CD4-positive, CD25-positive, alpha-beta regulatory T cell (primary cell): ENCODE data around the gene WNK1. TPM values are rescaled to one million over a fixed set of nuclear protein-coding genes. Genes with fewer than 3 reads are reported as not detected.
A peak's percentile ranks its signal among the peaks of the same experiment; 100 is the strongest.

Experiments
- ATAC-seq, 2 donors: fragments of 150-1000 bp; cut with Tn5 transposase; one replicate each; pipeline ENCODE4 v1.10.0; 2021; ENCODE audit warnings: low read depth in 2 of 2, moderate number of reproducible peaks in 2 of 2, moderate library complexity in 1 of 2
- DNase-seq, 3 donors: peaks; one replicate each; pipeline versions ENCODE4 v3.0.0 to v3.0.0-alpha.2; 2012 to 2022; ENCODE audit warnings: mixed read lengths in 1 of 3
- H3K27ac ChIP-seq: one replicate; pipeline ENCODE4 v1.7.0; 2013; ENCODE audit warnings: mild to moderate bottlenecking, low read length; ENCODE audit not compliant: insufficient read depth, poor library complexity, severe bottlenecking
- H3K27me3 ChIP-seq: one replicate; pipeline ENCODE4 v1.7.0; 2013; ENCODE audit warnings: low read length; ENCODE audit not compliant: control insufficient read depth, insufficient read depth
- H3K36me3 ChIP-seq: one replicate; pipeline ENCODE4 v1.7.0; 2013; ENCODE audit warnings: mild to moderate bottlenecking, low read length, moderate library complexity; ENCODE audit not compliant: control insufficient read depth, insufficient read depth
- H3K4me1 ChIP-seq: 2 replicates; pipeline ENCODE4 v1.7.0; 2013; ENCODE audit warnings: mild to moderate bottlenecking, low read length; ENCODE audit not compliant: insufficient read depth, control insufficient read depth, poor library complexity, severe bottlenecking
- H3K4me3 ChIP-seq: one replicate; pipeline ENCODE4 v1.7.0; 2013; ENCODE audit warnings: low read depth, mild to moderate bottlenecking, low read length, moderate library complexity
- H3K9me3 ChIP-seq, 2 experiments: 1 replicate in 1 of 2; 2 replicates in 1 of 2; pipeline ENCODE4 v1.7.0; 2013; ENCODE audit warnings: low read length in 2 of 2, mild to moderate bottlenecking in 1 of 2, moderate library complexity in 1 of 2; ENCODE audit not compliant: control insufficient read depth in 2 of 2
- H3K27ac Mint-ChIP-seq, 3 donors: one replicate each; pipeline ENCODE4 v1.8.0; 2020 to 2022; ENCODE audit warnings: mild to moderate bottlenecking in 3 of 3, mixed read lengths in 3 of 3, moderate library complexity in 2 of 3
- H3K27me3 Mint-ChIP-seq: one replicate; pipeline ENCODE4 v1.8.0; 2022; ENCODE audit warnings: mild to moderate bottlenecking, mixed read lengths
- H3K36me3 Mint-ChIP-seq: one replicate; pipeline ENCODE4 v1.8.0; 2020; ENCODE audit warnings: mixed read lengths
- H3K4me1 Mint-ChIP-seq, 4 donors: one replicate each; pipeline ENCODE4 v1.8.0; 2020 to 2022; ENCODE audit warnings: mixed read lengths in 4 of 4, mild to moderate bottlenecking in 1 of 4
- H3K4me3 Mint-ChIP-seq, 4 donors: one replicate each; pipeline ENCODE4 v1.8.0; 2020 to 2022; ENCODE audit warnings: mild to moderate bottlenecking in 4 of 4, mixed read lengths in 4 of 4, moderate library complexity in 3 of 4
- H3K9me3 Mint-ChIP-seq, 7 donors: one replicate each; pipeline ENCODE4 v1.8.0; 2020 to 2022; ENCODE audit warnings: mixed read lengths in 7 of 7, mild to moderate bottlenecking in 3 of 7, moderate library complexity in 2 of 7
- polyA plus RNA-seq, 4 donors: library from polyadenylated mRNA; unstranded; fragments of 300-500 nt; fragmentation: Illumina TruSeq; gene quantifications; one replicate each; pipeline ENCODE4 v1.2.3, GENCODE V29; 2021
- total RNA-seq: library from RNA; stranded (reverse); gene quantifications from one replicate; pipeline ENCODE4 v1.2.3, GENCODE V29; 2022

Gene WNK1
- total and polyA plus RNA-seq, 5 donors from 2014 or later: 22.1 to 360 (median 32.8) TPM

DNA sequence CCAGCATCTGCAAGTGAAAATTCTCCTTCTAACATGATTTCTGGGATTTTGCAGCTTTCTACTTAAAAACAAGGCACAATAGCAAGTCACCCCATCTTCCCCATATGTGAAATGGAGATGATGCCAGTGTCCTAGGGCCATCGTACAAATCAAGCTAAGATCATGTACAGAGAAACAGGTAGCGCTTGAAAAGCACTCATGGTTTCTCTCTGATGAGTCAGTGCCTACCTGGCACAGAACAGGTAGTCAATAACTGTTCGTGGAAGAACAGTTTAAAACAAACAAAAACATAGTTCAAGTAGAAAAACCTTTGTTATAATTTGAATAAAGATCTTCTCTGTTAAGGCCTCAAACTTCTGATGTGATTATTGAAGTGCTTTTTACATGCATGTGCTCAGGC, 150.2 kb downstream of the WNK1 start:
- H3K27me3 Mint-ChIP-seq: no peaks in the 10 kb centered on the region
- peaks cover 5 to 33% (median 20%) of the 10 kb centered on the region in 4 donors for H3K4me1 Mint-ChIP-seq
- H3K9me3 Mint-ChIP-seq: no peaks in the 10 kb centered on the region
- ATAC-seq: no peak
- Histone ChIP-seq H3K27me3 (no peaks in the 10 kb centered on the region), H3K9me3 (no peaks in the 10 kb centered on the region), H3K4me1 (no peaks in the 10 kb centered on the region), H3K4me3 (no peak overlapping the region), H3K36me3 (peaks cover 92% of the 10 kb centered on the region), H3K27ac (no peak overlapping the region)
- DNase-seq: no peak
- no peak overlapping the region for H3K4me3 Mint-ChIP-seq
- H3K27ac Mint-ChIP-seq: peak overlapping the region in 2 of 3 donors; percentile 51 to 52
- peaks cover 53% of the 10 kb centered on the region for H3K36me3 Mint-ChIP-seq

DNA sequence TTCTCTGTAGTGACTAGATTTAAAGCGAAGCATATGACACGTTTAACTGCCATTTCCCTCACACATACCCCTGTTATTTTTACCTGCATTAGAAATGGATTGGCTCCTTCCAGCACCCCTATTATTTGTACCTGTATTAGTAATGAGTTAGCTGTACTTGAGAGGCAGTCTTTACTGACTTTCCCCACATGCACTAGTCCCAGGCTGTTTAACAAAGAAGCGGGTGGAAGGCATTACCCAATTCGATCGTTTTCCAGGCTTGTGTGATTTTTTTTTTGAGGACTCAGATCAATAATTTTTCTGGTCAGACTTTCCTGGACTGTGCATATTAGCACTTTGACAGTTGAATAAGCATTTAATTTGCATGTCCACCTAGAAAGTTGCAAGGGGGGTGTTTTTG, 150.7 kb downstream of the WNK1 start:
- no peaks in the 10 kb centered on the region for H3K27me3 ChIP-seq
- H3K27ac ChIP-seq: no peak overlapping the region
- H3K36me3 ChIP-seq: peaks cover 93% of the 10 kb centered on the region
- H3K27me3 Mint-ChIP-seq: no peaks in the 10 kb centered on the region
- peak overlapping the region; percentile 51 to 89 (median 52) for H3K27ac Mint-ChIP-seq
- H3K4me1 Mint-ChIP-seq: peaks cover 5 to 33% (median 21%) of the 10 kb centered on the region in 4 donors
- no peak for ATAC-seq
- no peak for DNase-seq
- no peak overlapping the region for H3K4me3 ChIP-seq
- H3K4me3 Mint-ChIP-seq: no peak overlapping the region
- H3K4me1 ChIP-seq: no peaks in the 10 kb centered on the region
- H3K9me3 Mint-ChIP-seq: no peaks in the 10 kb centered on the region
- H3K36me3 Mint-ChIP-seq: peaks cover 53% of the 10 kb centered on the region
- no peaks in the 10 kb centered on the region for H3K9me3 ChIP-seq

DNA sequence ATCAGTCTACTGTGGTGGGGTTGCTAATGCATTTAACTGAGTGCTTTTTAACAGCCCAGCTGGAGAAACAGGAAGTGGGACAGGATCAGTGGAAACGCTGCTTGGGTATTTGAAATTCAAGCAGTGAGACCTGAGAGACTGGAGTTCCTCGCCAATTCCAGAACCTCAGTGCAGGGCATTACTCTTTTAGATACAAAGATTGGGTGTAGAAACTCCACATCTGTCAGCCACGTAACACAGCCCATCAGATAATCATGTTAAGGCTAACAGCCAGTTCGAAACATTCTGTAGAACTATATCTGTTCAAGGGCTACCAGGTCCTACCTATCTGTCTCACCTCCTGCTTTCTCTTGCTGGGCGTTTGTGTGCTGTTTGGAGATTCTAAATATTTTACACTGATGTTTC, 151.6 kb downstream of the WNK1 start:
- Histone ChIP-seq H3K27ac (no peak overlapping the region), H3K36me3 (peaks cover 96% of the 10 kb centered on the region), H3K9me3 (no peaks in the 10 kb centered on the region), H3K4me3 (no peak overlapping the region), H3K27me3 (no peaks in the 10 kb centered on the region), H3K4me1 (no peaks in the 10 kb centered on the region)
- Mint-ChIP-seq H3K4me1 (peaks cover 5 to 33% (median 21%) of the 10 kb centered on the region in 4 donors), H3K9me3 (no peaks in the 10 kb centered on the region), H3K4me3 (no peak overlapping the region), H3K27ac (peak overlapping the region in 2 of 3 donors; percentile 16 to 60), H3K27me3 (no peaks in the 10 kb centered on the region), H3K36me3 (peaks cover 58% of the 10 kb centered on the region)
- DNase-seq (no peak), ATAC-seq (no peak)

DNA sequence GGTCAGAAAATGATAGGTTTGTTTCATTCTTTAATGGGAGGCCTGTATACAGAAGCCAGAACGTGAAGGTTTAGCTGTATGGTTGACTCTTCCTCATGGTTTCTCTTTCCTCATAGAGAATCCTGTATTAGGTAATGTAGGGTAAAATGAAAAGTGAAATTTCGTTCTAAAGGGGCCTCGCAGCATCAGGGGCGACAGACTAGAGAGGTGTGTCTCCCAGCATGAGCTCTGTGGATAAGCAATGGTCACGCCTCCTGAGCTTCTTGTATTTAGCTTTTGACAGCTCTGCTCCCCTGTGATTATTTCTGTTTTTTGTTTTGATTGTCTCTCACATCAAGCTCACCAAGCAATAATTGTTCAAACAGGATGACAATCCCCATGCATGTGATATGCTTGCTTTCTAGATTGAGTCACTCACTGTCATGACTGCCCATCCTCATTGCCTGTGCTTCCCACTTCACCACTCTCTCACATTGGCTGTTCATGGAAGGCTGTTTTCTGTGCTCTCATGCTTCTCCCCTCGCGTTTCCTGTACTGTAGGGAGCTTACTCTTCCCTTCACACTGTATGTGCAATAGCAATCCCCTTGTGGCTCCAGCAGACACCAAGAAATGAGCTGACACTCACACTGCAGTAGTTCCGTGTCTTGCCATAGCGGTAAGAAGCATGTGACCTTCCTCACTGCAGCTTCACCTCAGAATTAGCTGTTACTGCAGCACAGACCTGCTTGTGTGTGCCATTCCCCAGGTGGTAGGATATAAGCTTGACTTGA, 153.1 kb downstream of the WNK1 start:
- Histone ChIP-seq H3K36me3 (peaks cover 96% of the 10 kb centered on the region), H3K9me3 (no peaks in the 10 kb centered on the region), H3K4me1 (no peaks in the 10 kb centered on the region), H3K4me3 (no peak overlapping the region), H3K27ac (no peak overlapping the region), H3K27me3 (no peaks in the 10 kb centered on the region)
- Mint-ChIP-seq H3K9me3 (no peaks in the 10 kb centered on the region), H3K27me3 (no peaks in the 10 kb centered on the region), H3K4me1 (peaks cover 5 to 33% (median 24%) of the 10 kb centered on the region in 4 donors), H3K27ac (peak overlapping the region; percentile 24 to 69 (median 60)), H3K4me3 (peak overlapping the region in 2 of 4 donors; percentile 25 to 61), H3K36me3 (peaks cover 56% of the 10 kb centered on the region)
- peak; percentile 47 to 50 for ATAC-seq
- DNase-seq: peak in 1 of 3 donors; percentile 24

DNA sequence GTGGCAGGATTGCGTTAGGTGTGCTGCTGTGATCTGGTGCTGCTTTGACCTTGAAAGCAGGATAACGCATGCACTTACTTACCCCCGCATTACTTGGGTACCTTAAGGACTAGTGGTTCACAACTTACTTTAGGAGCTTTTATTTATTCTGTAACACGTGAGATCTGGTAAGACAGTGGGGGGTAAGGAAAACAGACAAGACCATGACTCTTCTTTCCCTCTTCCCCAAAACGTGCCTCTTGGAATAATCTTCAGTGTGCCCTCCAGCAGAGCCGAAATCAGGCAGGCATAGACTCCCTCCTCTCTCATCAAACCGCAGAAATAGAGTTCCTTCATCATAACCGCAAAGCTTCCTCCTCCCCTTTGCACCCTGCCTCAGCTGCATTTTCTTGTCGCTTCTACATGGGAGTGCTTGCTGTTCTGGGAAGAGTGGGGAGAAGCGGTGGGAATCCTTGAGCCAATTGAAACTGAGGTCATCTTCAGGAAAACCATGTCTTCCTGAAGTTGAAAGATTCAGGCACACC, 153.7 kb downstream of the WNK1 start:
- Histone ChIP-seq H3K27me3 (no peaks in the 10 kb centered on the region), H3K27ac (no peak overlapping the region), H3K4me3 (no peak overlapping the region), H3K36me3 (peaks cover 96% of the 10 kb centered on the region), H3K9me3 (no peaks in the 10 kb centered on the region), H3K4me1 (no peaks in the 10 kb centered on the region)
- DNase-seq (no peak), ATAC-seq (no peak)
- H3K27ac Mint-ChIP-seq: peak overlapping the region; percentile 3 to 53 (median 24)
- no peaks in the 10 kb centered on the region for H3K27me3 Mint-ChIP-seq
- H3K36me3 Mint-ChIP-seq: peaks cover 53% of the 10 kb centered on the region
- peak overlapping the region in 3 of 4 donors; percentile 25 to 61 (median 39) for H3K4me3 Mint-ChIP-seq
- H3K9me3 Mint-ChIP-seq: no peaks in the 10 kb centered on the region
- peaks cover 5 to 33% (median 24%) of the 10 kb centered on the region in 4 donors for H3K4me1 Mint-ChIP-seq

DNA sequence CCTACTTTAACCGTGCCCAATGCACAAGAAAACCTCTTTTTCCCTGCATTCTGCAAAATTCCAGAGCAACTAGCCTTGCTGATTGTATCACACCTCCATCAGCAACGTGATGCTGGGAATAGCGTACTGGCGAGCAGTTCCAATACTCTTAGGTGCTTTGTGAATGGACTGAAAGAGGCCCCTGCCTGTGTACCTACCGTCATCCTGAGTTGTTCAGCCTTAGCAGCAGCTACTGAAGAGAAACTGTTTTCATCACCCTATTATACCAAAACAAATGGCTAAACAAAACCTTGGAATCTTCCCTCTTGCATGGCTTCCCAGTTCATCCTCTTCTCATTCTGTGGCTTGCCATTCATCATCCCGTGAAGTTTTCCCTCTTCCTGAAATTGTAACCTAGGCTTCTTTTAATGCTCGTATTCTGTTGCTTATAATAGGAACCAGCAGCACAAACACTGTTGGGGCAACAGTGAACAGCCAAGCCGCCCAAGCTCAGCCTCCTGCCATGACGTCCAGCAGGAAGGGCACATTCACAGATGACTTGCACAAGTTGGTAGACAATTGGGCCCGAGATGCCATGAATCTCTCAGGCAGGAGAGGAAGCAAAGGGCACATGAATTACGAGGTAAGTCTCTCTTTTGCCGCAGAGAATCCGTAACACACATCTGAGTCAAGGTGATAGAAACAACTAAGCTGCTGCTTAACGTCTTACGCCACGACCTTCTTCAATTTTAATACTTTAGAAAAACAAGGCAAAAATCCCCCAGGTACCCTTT, 155.2 kb downstream of the WNK1 start:
- Histone ChIP-seq H3K36me3 (peaks cover 96% of the 10 kb centered on the region), H3K27ac (no peak overlapping the region), H3K4me3 (no peak overlapping the region), H3K4me1 (no peaks in the 10 kb centered on the region), H3K27me3 (no peaks in the 10 kb centered on the region), H3K9me3 (no peaks in the 10 kb centered on the region)
- peak overlapping the region in 1 of 3 donors; percentile 64 for H3K27ac Mint-ChIP-seq
- no peak for DNase-seq
- H3K27me3 Mint-ChIP-seq: no peaks in the 10 kb centered on the region
- ATAC-seq: no peak
- H3K4me1 Mint-ChIP-seq: peaks cover 5 to 33% (median 22%) of the 10 kb centered on the region in 4 donors
- H3K36me3 Mint-ChIP-seq: peaks cover 48% of the 10 kb centered on the region
- H3K9me3 Mint-ChIP-seq: no peaks in the 10 kb centered on the region
- H3K4me3 Mint-ChIP-seq: peak overlapping the region in 1 of 4 donors; percentile 5

DNA sequence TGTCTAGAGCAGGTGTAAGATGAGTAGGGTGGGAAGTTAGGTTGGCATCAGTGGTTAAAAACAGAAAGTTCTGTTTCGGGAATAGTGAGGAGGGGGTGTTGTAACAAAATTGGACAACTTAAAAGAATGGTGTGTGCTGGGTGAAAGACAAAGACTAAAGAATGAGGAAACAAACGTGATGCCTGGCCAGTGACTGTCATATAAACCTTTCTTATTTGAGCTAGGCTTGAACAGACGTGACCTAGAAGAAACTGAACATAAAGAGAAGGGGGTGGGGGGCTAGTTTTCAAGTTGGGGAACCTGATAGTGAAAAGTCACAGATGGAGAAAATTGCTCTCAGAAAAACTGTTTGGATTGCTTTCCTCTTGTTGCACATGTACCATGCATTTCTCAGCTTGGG, 157.5 kb downstream of the WNK1 start:
- Histone ChIP-seq H3K4me3 (no peak overlapping the region), H3K9me3 (no peaks in the 10 kb centered on the region), H3K27ac (no peak overlapping the region), H3K36me3 (peaks cover 95% of the 10 kb centered on the region), H3K4me1 (no peaks in the 10 kb centered on the region), H3K27me3 (no peaks in the 10 kb centered on the region)
- H3K4me1 Mint-ChIP-seq: peaks cover 11 to 21% (median 17%) of the 10 kb centered on the region in 4 donors
- no peaks in the 10 kb centered on the region for H3K27me3 Mint-ChIP-seq
- no peak overlapping the region for H3K4me3 Mint-ChIP-seq
- ATAC-seq (no peak), DNase-seq (no peak)
- H3K36me3 Mint-ChIP-seq: peaks cover 47% of the 10 kb centered on the region
- H3K27ac Mint-ChIP-seq: peak overlapping the region in 2 of 3 donors; percentile 1 to 75
- no peaks in the 10 kb centered on the region for H3K9me3 Mint-ChIP-seq
